GM12878 (cell line): ENCODE results near the gene TPH2.

ENCODE experiments used
- CTCF ChIP-seq, 3 experiments: IDR thresholded peaks in 2 of 3; conservative IDR thresholded peaks in 1 of 3; 2 replicates each; pipeline ENCODE4 v1.5.1; 2011; ENCODE audit warnings: low read depth in 3 of 3, low read length in 3 of 3, mild to moderate bottlenecking in 3 of 3, control low read depth in 2 of 3, moderate library complexity in 2 of 3, inconsistent platforms in 1 of 3, mixed read lengths in 1 of 3; ENCODE audit not compliant: control insufficient read depth in 2 of 3, insufficient read depth in 1 of 3; ENCODE audit errors: extremely low read depth in 1 of 3
- ESRRA ChIP-seq: IDR thresholded peaks from 2 replicates; pipeline ENCODE4 v1.6.1; 2012; ENCODE audit warnings: mild to moderate bottlenecking, low read length, improper control_type of control experiment
- EZH2 ChIP-seq: IDR thresholded peaks from 2 replicates; pipeline ENCODE4 v1.6.1; 2012; ENCODE audit warnings: low read depth, mild to moderate bottlenecking, control low read depth, inconsistent platforms, low read length, borderline replicate concordance; ENCODE audit not compliant: control insufficient read depth
- HDGF ChIP-seq: fragments of 450-650 bp; IDR thresholded peaks from 2 replicates; pipeline ENCODE4 v1.6.1; 2016; ENCODE audit warnings: antibody characterized with exemption
- JUND ChIP-seq: IDR thresholded peaks from 2 replicates; pipeline ENCODE4 v1.6.1; 2012; ENCODE audit warnings: low read depth, mild to moderate bottlenecking, low read length, improper control_type of control experiment, moderate library complexity
- MTA3 ChIP-seq: IDR thresholded peaks from 2 replicates; pipeline ENCODE4 v1.6.1; 2012; ENCODE audit warnings: low read length, inconsistent platforms, borderline replicate concordance
- MXI1 ChIP-seq: fragments of 150-350 bp; IDR thresholded peaks from 2 replicates; pipeline ENCODE4 v1.6.1; 2011; ENCODE audit warnings: low read depth, mild to moderate bottlenecking, inconsistent platforms, low read length, improper control_type of control experiment
- SREBF2 ChIP-seq: IDR thresholded peaks from 2 replicates; pipeline ENCODE4 v1.6.1; 2012; ENCODE audit warnings: mild to moderate bottlenecking, low read length
- ZBTB40 ChIP-seq: fragments of 450-650 bp; IDR thresholded peaks from 2 replicates; pipeline ENCODE4 v1.6.1; 2016; ENCODE audit warnings: mild to moderate bottlenecking, moderate library complexity, borderline replicate concordance
- TF ChIP-seq, protein P1 (sequence below): IDR thresholded peaks from 2 replicates; pipeline ENCODE4 v1.6.1; 2012; ENCODE audit warnings: low read depth, low read length, improper control_type of control experiment

GRCh38 chr12:72000969-72001648 is 62.5 kb downstream of the TPH2 start:
- TF ChIP-seq MXI1: no peak
- no peak for TF ChIP-seq SREBF2
- TF ChIP-seq ZBTB40: no peak
- no peak for TF ChIP-seq MTA3
- TF ChIP-seq HDGF: no peak
- no peak for TF ChIP-seq EZH2
- TF ChIP-seq ESRRA: no peak
- TF ChIP-seq JUND: no peak
- no peak for TF ChIP-seq CTCF (IDR thresholded peaks at IDR 0.05 in 2 of 3, conservative IDR thresholded peaks at IDR 0.05 in 1 of 3; ENCODE audit: control insufficient read depth in 2 of 3, extremely low read depth in 1 of 3, insufficient read depth in 1 of 3, low read depth in 3 of 3, low read length in 3 of 3)
- TF ChIP-seq, protein P1, sequence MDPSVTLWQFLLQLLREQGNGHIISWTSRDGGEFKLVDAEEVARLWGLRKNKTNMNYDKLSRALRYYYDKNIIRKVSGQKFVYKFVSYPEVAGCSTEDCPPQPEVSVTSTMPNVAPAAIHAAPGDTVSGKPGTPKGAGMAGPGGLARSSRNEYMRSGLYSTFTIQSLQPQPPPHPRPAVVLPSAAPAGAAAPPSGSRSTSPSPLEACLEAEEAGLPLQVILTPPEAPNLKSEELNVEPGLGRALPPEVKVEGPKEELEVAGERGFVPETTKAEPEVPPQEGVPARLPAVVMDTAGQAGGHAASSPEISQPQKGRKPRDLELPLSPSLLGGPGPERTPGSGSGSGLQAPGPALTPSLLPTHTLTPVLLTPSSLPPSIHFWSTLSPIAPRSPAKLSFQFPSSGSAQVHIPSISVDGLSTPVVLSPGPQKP: no peak
